HG02678 (cell line): ENCODE measurements around the gene GIT2.

Experiments used
- ATAC-seq: cut with Tn5 transposase; IDR thresholded peaks from one replicate; pipeline ENCODE4 v1.9.1; 2021; ENCODE audit warnings: mild to moderate bottlenecking, moderate library complexity; ENCODE audit not compliant: unreplicated experiment

Gene GIT2

GRCh38 chr12:109983432-109984142 is 12.6 kb downstream of the GIT2 start:
- no peak for ATAC-seq

DNA sequence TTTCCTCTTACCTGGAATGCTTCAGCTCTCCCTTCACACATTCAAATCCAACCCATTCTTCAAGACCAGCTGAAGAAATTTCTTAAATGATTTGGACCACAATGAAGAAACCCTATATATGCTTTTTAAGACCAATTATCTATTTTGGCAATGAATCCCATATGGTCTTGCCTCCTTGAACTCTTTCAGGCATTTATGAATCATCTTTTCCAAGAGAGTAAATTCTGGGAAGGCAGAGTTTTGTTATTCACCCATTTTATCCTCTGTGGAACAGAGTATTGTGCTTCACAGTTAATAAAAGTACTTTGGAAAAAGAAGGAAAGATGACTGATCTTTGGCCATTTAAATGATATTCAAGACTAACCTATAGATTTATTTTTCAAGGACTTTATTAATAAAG is 14.0 kb downstream of the GIT2 start:
- no peak for ATAC-seq

- ATAC-seq = no peak
Observed at GRCh38 chr12:109981311-109981710, 14.9 kb downstream of the GIT2 start.

GRCh38 chr12:109972821-109973220 is 23.3 kb downstream of the GIT2 start:
- no peak for ATAC-seq

DNA sequence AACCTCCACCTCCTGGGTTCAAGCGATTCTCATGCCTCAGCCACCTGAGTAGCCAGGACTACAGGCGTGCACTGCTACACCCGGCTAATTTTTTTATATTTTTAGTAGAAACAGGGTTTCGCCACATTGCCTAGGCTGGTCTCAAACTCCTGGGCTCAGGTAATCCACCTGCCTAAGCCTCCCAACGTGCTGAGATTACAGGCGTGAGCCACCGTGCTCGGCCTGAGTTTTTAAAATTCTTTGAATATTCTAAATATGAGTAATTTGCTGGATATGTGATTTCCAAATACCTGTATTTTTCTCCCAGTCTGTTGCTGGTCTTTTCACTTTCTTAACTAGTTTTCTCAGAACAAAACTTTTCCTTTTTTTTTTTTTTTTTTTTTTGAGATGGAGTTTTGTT is 27.4 kb downstream of the GIT2 start:
- no peak for ATAC-seq

DNA sequence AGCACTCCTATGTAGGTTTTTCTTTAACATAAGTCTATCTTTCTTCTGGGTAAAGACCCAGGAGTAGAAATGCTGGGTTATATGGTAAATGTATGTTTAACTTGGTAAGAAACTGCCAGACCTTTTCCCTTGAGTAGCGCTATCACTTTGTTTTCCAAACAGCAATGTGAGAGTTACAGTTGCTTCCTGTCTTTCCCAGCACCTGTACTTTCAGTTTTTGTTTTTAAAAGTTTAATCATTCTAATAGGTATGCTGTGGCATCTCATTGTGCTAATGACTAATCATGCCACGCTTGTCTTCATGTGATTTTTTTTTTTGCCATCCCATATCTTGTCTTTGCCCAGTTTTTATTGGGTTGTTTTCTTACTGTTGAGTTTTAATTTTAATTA is 28.1 kb downstream of the GIT2 start:
- ATAC-seq = no peak

- no peak for ATAC-seq
Observed at GRCh38 chr12:109967383-109968031, 28.7 kb downstream of the GIT2 start.

DNA sequence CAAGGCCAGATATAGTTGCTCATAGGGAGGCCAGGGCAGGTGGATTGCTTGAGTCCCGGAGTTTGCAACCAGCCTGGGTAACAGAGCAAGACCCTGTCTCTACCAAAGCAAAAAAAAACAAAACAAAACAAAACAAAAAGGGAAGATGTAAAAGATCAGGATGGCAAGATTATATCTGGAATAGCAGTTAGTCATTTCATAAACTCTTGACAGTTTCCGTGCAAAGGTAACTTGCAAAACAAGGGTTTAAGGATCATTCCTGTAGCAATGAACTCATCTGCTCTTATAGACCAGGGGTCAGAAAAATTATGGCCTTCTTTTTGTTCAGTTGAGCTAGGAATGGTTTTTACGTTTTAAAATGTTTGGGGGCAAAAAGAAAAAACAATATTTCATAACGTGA is 29.6 kb downstream of the GIT2 start:
- no peak for ATAC-seq

- no peak for ATAC-seq
Observed at GRCh38 chr12:109963743-109964429, 32.3 kb downstream of the GIT2 start.

- ATAC-seq = no peak
Observed at GRCh38 chr12:109963330-109963729, 32.8 kb downstream of the GIT2 start.

DNA sequence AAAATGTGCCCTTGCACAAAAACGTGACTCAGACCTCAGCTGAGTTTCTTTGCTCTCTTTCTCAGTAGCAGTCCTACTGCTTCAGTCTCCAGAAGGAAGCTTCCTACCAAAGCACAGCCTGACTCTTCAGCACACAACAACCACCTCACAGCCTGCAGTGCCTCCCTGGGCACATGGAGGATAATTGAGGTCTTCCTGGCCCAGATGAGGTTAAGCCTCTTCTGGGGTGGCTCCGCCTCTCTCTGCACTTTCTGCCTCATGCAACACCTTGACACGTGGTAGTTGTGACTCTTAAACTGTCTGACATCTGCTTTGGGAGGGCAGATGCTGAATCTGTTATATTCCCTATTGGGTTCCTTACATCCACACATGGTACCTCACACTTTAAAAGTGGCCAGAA is 33.8 kb downstream of the GIT2 start:
- ATAC-seq = no peak

DNA sequence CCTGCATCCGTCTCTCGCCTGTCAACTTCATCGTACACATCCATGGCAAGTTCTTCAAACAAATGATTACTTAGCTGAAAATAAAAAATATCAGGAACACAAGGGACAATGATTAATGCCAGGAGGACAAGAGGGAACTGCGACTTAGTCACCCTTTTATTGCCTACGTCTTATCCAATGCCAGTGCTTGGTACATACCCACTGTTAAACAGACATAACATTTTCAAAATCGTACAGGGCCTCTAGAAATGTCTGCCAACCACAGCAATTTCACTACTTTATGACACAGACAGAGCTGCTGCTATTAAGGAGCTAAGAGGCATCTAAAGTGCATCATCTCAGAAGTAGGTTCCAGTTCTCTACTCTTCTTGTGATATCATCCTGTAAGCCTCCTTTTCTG is 34.6 kb downstream of the GIT2 start:
- no peak for ATAC-seq

DNA sequence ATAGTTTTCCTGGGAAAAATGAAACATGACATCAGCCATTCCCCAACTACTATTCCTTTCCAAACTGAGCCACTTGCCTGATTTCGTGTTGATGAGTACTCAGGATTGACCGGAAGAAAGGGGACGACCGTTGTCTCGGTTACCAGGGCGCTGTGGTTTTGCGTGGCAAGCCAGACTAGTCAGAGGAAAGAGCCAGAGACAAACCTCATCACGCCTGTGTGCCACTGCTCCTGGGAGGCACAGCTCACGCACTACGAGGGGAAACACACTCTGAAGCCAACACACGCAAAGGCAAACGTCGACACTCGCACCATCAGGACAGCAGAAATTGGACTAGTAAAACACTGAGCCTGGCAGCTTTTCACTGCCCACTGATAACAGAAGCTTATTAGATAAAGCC is 35.0 kb downstream of the GIT2 start:
- no peak for ATAC-seq

DNA sequence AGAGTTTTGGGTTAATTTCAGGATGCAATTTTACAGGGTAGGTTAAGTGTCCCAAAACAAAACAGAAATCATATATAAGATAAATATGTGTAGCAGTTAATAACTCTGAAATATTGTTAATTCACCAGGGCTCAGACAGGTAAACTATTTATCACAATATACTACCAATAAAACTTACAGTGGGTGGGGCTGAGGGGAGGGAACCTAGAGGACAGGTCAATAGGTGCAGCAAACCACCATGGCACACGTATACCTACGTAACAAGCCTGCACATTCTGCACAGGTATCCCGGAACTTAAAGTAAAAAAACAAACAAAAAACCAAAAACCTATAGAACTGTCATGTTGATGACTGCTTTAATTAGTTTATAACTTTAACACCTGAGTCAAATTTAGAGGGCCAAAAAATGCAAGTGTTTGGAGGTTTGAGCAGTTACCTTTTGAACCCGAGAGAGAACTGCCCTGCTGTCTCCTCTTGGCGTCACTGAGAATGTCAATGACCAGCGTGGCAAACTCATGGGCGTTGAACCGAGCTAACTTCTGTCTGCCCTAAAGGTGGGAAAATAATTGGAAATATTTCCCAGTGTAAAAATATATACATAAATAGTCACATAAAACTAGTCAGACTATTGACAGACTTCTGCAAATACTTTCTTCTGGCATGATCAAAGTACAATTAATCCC is 36.6 kb downstream of the GIT2 start:
- no peak for ATAC-seq

GRCh38 chr12:109958374-109958773 is 37.8 kb downstream of the GIT2 start:
- ATAC-seq = no peak

DNA sequence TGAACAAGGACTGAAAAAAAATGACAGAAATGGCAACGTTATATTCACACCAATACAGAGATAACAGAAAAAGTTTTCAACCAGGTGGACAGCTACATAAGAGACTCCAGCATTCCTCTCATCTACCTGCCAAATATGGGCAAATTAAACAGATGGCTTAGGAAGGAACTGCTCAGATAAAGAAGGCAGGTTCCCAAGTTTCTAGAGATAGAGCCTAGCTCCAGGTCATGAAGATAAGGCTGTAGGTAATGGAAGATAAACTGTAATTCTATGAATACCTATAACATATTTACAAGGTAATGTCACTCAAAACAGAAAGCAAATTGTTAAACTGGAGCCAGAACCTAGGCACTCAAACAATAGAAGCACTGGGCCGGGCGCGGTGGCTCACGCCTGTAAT is 42.5 kb downstream of the GIT2 start:
- ATAC-seq = no peak

GRCh38 chr12:109952873-109953272 is 43.3 kb downstream of the GIT2 start:
- ATAC-seq = no peak

DNA sequence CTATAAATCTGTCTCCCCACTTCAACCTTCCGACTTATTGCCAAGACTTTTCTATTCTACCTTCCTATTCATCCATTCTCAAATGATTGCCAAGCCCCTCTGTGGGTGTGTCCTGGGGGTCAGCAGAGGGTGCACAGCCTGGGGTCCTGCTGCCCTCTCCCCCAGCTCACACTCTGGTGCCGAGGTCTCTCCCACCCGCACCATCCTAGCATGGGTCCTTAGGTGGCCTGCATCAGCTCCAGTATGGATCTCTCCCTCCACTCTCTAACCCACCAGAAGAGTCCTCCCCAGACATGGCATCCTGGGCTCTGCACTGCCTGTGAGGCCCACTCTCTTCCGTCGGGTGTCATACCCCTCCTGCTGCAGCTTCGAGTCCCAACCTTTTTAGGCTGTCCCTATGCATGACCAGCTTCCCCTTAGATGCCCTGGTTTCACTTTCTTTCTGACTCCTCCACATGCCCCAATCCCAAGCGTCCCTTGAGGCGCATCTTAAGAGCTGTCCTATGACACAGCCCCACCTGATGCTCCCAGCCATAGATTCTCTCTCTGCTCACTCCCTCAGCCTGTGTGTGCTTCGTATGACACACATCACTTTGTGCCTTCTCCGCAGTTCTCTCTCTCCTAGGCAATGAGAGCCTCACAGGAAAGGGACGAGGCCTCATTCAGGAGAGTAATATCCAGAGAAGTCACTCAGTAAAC is 43.9 kb downstream of the GIT2 start:
- ATAC-seq = no peak

GRCh38 chr12:109951751-109952150 is 44.4 kb downstream of the GIT2 start:
- no peak for ATAC-seq

DNA sequence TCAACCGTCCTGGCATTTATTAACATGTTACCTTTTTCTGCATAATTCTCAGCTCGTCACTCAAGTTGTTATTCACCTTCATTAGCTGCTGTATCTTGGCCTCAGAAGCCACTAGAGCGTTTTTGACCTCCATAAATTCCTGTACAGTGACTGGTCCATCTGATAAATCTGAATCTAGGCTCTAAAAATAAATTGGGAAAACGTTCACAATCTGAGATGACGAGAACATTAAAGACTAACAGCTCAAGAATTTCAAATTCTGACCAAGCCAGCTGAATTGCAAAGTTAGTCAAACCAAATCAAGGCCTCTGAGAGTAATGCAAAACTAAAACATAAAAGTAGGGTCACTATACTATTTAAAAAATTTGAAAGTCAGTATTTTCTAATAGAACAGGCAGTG is 45.0 kb downstream of the GIT2 start:
- ATAC-seq = no peak

GRCh38 chr12:109950625-109951024 is 45.5 kb downstream of the GIT2 start:
- no peak for ATAC-seq
